ENCODE results near the gene GHRL. TPM values are rescaled to one million over a fixed set of nuclear protein-coding genes. Genes with fewer than 3 reads are reported as not detected.

Gene GHRL
- total RNA-seq, 2 donors from 2014 or later: 3.6 to 4.2 TPM

- no peak for DNase-seq
- Histone ChIP-seq H3K4me1 (no peaks in the 10 kb centered on the region), H3K27ac (no peak overlapping the region), H3K27me3 (no peaks in the 10 kb centered on the region), H3K9me3 (no peaks in the 10 kb centered on the region), H3K36me3 (replicated peaks in 1 of 2; ENCODE audit: insufficient read depth in 1 of 2, low read depth in 2 of 2) (no peaks in the 10 kb centered on the region), H3K4me3 (no peak overlapping the region)
- intact Hi-C loops (cut with DNase I): no loop called here
- WGBS, 2 donors: 72 to 82% methylated on average over 6 to 8 of the region's 8 CpGs
- no peak for ATAC-seq
- TF ChIP-seq POLR2A (IDR thresholded peaks at IDR 0.05): no peak
- TF ChIP-seq, protein P1, sequence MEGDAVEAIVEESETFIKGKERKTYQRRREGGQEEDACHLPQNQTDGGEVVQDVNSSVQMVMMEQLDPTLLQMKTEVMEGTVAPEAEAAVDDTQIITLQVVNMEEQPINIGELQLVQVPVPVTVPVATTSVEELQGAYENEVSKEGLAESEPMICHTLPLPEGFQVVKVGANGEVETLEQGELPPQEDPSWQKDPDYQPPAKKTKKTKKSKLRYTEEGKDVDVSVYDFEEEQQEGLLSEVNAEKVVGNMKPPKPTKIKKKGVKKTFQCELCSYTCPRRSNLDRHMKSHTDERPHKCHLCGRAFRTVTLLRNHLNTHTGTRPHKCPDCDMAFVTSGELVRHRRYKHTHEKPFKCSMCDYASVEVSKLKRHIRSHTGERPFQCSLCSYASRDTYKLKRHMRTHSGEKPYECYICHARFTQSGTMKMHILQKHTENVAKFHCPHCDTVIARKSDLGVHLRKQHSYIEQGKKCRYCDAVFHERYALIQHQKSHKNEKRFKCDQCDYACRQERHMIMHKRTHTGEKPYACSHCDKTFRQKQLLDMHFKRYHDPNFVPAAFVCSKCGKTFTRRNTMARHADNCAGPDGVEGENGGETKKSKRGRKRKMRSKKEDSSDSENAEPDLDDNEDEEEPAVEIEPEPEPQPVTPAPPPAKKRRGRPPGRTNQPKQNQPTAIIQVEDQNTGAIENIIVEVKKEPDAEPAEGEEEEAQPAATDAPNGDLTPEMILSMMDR (IDR thresholded peaks at IDR 0.05): no peak
These were observed 46.7 kb upstream of the GHRL start for GRCh38 chr3:10339376-10339955.

GRCh38 chr3:10338591-10339353, 46.0 kb upstream of the GHRL start:
- Histone ChIP-seq H3K27me3 (no peaks in the 10 kb centered on the region), H3K4me1 (no peaks in the 10 kb centered on the region), H3K9me3 (no peaks in the 10 kb centered on the region), H3K27ac (no peak overlapping the region), H3K36me3 (replicated peaks in 1 of 2; ENCODE audit: insufficient read depth in 1 of 2, low read depth in 2 of 2) (no peaks in the 10 kb centered on the region), H3K4me3 (no peak overlapping the region)
- ATAC-seq (no peak), DNase-seq (no peak)
- intact Hi-C loops (cut with DNase I): no loop called here
- TF ChIP-seq, protein P1 (IDR thresholded peaks at IDR 0.05): no peak
- no peak for TF ChIP-seq POLR2A (IDR thresholded peaks at IDR 0.05)
- WGBS, 2 donors: 55 to 79% methylated on average over 8 to 12 of the region's 12 CpGs

- Histone ChIP-seq H3K27ac (no peak overlapping the region), H3K4me3 (no peak overlapping the region), H3K9me3 (no peaks in the 10 kb centered on the region), H3K36me3 (replicated peaks in 1 of 2; ENCODE audit: insufficient read depth in 1 of 2, low read depth in 2 of 2) (no peaks in the 10 kb centered on the region), H3K27me3 (no peaks in the 10 kb centered on the region), H3K4me1 (no peaks in the 10 kb centered on the region)
- no peak for TF ChIP-seq POLR2A (IDR thresholded peaks at IDR 0.05)
- TF ChIP-seq, protein P1 (IDR thresholded peaks at IDR 0.05): no peak
- WGBS, 2 donors: 75 to 84% methylated on average over 8 to 16 of the region's 16 CpGs
- no peak for DNase-seq
- ATAC-seq: no peak
- intact Hi-C loops (cut with DNase I): no loop called here
These were observed 45.4 kb upstream of the GHRL start for GRCh38 chr3:10338164-10338470.

DNA sequence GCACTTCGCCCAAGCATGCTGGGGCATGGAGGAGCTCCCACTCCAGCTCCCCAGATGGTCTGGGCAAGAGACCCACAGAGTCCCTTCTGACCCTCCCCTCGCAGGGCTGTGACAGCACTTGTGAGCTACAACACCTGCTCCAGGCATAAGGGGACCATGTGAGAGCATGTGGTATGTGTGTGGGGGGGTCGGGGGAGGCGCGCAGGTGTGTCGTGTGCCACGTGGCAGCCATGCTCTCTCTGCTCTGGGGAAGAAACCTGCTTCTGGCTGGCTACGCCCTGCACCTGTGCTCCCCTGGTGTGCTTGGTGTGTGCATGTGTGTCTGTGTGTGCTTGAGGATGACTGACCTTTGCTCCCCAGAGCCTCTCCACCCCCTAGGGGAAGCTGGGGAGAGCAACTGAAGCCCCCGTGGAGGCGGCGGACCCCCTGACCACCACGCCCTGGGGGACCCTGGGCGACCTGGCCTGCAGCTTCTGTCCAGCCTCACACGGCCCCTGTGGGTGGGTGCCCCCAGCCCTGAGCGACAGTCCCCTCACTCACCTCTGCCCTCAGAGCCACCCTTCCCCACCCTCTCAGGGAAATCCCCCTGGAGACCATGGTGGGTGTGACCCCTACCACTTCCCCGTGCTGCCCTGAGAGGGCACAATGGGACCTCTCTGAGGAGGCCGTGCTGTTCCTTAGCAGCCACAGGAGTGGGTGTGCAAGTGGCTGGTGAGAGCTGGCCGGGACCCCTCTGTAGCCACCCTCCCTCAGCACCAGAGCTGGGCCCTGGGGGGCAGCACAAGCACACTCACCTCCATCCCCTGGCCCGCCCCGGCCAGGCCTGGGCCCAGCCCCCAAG, 44.8 kb upstream of the GHRL start:
- H3K27ac ChIP-seq: no peak overlapping the region
- intact Hi-C loops (cut with DNase I): no loop called here
- H3K4me3 ChIP-seq: no peak overlapping the region
- no peak for DNase-seq
- no peaks in the 10 kb centered on the region for H3K4me1 ChIP-seq
- no peak for TF ChIP-seq POLR2A (IDR thresholded peaks at IDR 0.05)
- TF ChIP-seq, protein P1 (IDR thresholded peaks at IDR 0.05): no peak
- no peaks in the 10 kb centered on the region for H3K9me3 ChIP-seq
- 62 to 80% methylated on average over 6 to 20 of the region's 20 CpGs for WGBS, 2 donors
- no peak for ATAC-seq
- H3K36me3 ChIP-seq (replicated peaks in 1 of 2; ENCODE audit: insufficient read depth in 1 of 2, low read depth in 2 of 2): no peaks in the 10 kb centered on the region
- H3K27me3 ChIP-seq: no peaks in the 10 kb centered on the region

Measured in body of pancreas (tissue), 4 donors.